ENCODE results near the gene INCENP. TPM values are rescaled to one million over a fixed set of nuclear protein-coding genes. Genes with fewer than 3 reads are reported as not detected.

The INCENP gene
- total and polyA plus RNA-seq, 11 donors, result 2.0 to 22.8 (median 12.5) TPM

- ATAC-seq, result peak; percentile 16 to 25 (median 20)
- TF ChIP-seq, protein P1, sequence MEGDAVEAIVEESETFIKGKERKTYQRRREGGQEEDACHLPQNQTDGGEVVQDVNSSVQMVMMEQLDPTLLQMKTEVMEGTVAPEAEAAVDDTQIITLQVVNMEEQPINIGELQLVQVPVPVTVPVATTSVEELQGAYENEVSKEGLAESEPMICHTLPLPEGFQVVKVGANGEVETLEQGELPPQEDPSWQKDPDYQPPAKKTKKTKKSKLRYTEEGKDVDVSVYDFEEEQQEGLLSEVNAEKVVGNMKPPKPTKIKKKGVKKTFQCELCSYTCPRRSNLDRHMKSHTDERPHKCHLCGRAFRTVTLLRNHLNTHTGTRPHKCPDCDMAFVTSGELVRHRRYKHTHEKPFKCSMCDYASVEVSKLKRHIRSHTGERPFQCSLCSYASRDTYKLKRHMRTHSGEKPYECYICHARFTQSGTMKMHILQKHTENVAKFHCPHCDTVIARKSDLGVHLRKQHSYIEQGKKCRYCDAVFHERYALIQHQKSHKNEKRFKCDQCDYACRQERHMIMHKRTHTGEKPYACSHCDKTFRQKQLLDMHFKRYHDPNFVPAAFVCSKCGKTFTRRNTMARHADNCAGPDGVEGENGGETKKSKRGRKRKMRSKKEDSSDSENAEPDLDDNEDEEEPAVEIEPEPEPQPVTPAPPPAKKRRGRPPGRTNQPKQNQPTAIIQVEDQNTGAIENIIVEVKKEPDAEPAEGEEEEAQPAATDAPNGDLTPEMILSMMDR (IDR thresholded peaks at IDR 0.05), result no peak
- no peak for TF ChIP-seq POLR2A (IDR thresholded peaks at IDR 0.05)
- DNase-seq, result no peak
- no peaks in the 10 kb centered on the region for H3K9me3 ChIP-seq
- H3K27me3 ChIP-seq, result no peaks in the 10 kb centered on the region
- peaks cover 4 to 41% (median 19%) of the 10 kb centered on the region in 12 donors for H3K4me1 ChIP-seq
- H3K36me3 ChIP-seq, result no peaks in the 10 kb centered on the region
- intact Hi-C loops (cut with DNase I), result loop anchor here (2.0 to 5.0 kb wide), 7 partner anchors 138 to 358 kb away; partner anchors contain the start of genes MYRF (in 4 of the 10) and FTH1 (in 1 of the 10)
- peak overlapping the region; percentile 28 to 91 (median 82) for H3K27ac ChIP-seq
- peak overlapping the region in 9 of 12 donors; percentile 18 to 47 (median 38) for H3K4me3 ChIP-seq
- 24 to 40% (median 29%) methylated on average over 5 of the region's 5 CpGs for WGBS, 4 donors
These were observed 18.1 kb upstream of the INCENP start for GRCh38 chr11:62105667-62106191.

DNA sequence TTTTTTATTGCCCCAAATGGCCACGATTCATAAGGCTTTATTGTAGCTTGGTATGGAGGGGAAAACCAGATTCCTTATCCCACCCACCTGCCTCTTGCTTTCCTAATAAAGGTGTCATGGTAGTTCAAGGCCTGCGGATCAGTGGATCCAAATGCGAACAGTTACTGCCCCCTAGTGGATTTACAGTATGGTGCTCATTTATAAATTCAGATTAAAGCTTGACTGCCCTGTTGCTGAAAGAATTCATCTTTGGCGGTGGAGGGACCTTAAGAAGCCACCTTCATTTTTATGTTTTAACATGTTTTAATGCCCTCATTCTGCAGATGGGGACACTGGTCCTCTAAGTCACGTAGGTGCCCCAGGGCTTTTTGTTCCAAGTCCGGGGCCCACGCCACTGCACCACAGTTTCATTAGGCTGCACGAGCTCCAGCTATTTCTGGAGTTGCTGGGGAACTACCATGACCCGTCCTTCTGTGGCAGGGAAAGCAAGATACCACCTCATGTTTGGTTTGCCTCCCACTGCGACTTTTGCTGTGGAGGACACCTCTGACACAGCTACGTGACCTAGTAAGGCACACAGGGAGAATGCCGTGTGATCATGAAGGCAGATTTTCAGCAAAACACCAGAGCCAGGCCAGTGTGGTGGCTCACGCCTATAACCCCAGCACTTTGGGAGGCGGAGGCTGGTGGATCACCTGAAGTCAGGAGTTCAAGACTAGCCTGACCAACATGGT is 15.6 kb upstream of the INCENP start:
- Histone ChIP-seq H3K27me3 (no peaks in the 10 kb centered on the region), H3K27ac (peak overlapping the region in 5 of 12 donors; percentile 14 to 70 (median 27)), H3K4me3 (no peak overlapping the region), H3K9me3 (no peaks in the 10 kb centered on the region), H3K36me3 (no peaks in the 10 kb centered on the region), H3K4me1 (peaks cover 4 to 51% (median 20%) of the 10 kb centered on the region in 12 donors)
- peak in 2 of 4 donors; percentile 50 to 51 for ATAC-seq
- TF ChIP-seq, protein P1 (IDR thresholded peaks at IDR 0.05), result peak; percentile 78 to 91 (median 82)
- TF ChIP-seq POLR2A (IDR thresholded peaks at IDR 0.05), result no peak
- 36 to 43% (median 38%) methylated on average over 12 to 14 of the region's 14 CpGs for WGBS, 4 donors
- DNase-seq, result peak in 2 of 5 donors; percentile 39 to 59
- intact Hi-C loops (cut with DNase I), result loop anchor here (2.0 to 5.0 kb wide), 9 partner anchors 141 to 361 kb away; partner anchors contain the start of genes MYRF (in 5 of the 10) and FTH1 (in 1 of the 10)

- ATAC-seq (no peak), DNase-seq (no peak)
- H3K9me3 ChIP-seq, result no peaks in the 10 kb centered on the region
- 64 to 74% (median 71%) methylated on average over 6 of the region's 6 CpGs for WGBS, 4 donors
- peak overlapping the region in 1 of 12 donors; percentile 31 for H3K27ac ChIP-seq
- H3K36me3 ChIP-seq, result no peaks in the 10 kb centered on the region
- intact Hi-C loops (cut with DNase I), result loop anchor here (2.0 to 5.0 kb wide), 9 partner anchors 142 to 362 kb away; partner anchors contain the start of genes MYRF (in 5 of the 10) and FTH1 (in 1 of the 10)
- H3K27me3 ChIP-seq, result no peaks in the 10 kb centered on the region
- TF ChIP-seq POLR2A (IDR thresholded peaks at IDR 0.05), result no peak
- TF ChIP-seq, protein P1 (IDR thresholded peaks at IDR 0.05), result no peak
- peaks cover 4 to 51% (median 20%) of the 10 kb centered on the region in 12 donors for H3K4me1 ChIP-seq
- H3K4me3 ChIP-seq, result no peak overlapping the region
These were observed 14.8 kb upstream of the INCENP start for GRCh38 chr11:62108971-62109404.

DNA sequence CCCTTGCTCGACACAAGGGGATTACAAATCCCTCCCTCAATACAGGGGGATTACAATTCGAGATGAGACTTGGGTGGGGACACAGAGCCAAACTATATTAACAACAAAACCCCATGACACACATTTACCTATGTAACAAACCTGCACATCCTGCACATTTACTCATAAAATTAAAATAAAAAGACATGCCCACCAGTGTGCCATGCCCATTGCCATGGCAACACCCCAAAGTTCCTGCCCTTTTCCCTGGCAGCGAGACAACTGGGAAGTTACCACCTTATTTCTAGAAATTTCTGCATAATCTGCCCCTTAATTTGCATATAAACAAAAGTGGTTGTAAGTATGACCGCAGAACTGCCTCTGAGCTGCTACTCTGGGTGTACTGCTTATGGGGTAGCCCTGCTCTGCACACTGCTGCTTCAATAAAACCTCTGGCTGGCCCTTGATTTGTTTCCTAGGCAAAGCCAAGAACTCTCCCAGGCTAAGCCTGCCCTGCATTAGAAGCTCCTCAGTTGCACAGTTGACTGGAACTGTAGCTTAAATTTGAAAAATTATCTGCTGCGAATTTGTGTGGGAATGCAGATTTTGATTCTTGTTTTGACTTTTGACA is 8.6 kb upstream of the INCENP start:
- Histone ChIP-seq H3K27ac (no peak overlapping the region), H3K36me3 (no peaks in the 10 kb centered on the region), H3K4me1 (peaks cover 0 to 10% (median 1%) of the 10 kb centered on the region in 12 donors), H3K4me3 (no peak overlapping the region), H3K27me3 (no peaks in the 10 kb centered on the region), H3K9me3 (peaks cover 0 to 8% (median 0%) of the 10 kb centered on the region in 12 donors)
- no peak for ATAC-seq
- 75 to 86% (median 79%) methylated on average over 5 of the region's 5 CpGs for WGBS, 4 donors
- intact Hi-C loops (cut with DNase I), result no loop called here
- no peak for DNase-seq
- TF ChIP-seq POLR2A (IDR thresholded peaks at IDR 0.05), result no peak
- TF ChIP-seq, protein P1 (IDR thresholded peaks at IDR 0.05), result no peak

Data from heart left ventricle (tissue), 16 donors.